Measurements from ENCODE around the gene STK35.

GRCh38 chr20:2164421-2164820 lies 62.8 kb downstream of the STK35 start:
- TF ChIP-seq, protein P1, sequence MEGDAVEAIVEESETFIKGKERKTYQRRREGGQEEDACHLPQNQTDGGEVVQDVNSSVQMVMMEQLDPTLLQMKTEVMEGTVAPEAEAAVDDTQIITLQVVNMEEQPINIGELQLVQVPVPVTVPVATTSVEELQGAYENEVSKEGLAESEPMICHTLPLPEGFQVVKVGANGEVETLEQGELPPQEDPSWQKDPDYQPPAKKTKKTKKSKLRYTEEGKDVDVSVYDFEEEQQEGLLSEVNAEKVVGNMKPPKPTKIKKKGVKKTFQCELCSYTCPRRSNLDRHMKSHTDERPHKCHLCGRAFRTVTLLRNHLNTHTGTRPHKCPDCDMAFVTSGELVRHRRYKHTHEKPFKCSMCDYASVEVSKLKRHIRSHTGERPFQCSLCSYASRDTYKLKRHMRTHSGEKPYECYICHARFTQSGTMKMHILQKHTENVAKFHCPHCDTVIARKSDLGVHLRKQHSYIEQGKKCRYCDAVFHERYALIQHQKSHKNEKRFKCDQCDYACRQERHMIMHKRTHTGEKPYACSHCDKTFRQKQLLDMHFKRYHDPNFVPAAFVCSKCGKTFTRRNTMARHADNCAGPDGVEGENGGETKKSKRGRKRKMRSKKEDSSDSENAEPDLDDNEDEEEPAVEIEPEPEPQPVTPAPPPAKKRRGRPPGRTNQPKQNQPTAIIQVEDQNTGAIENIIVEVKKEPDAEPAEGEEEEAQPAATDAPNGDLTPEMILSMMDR (conservative IDR thresholded peaks at IDR 0.05; ENCODE audit: low read depth in 2 of 2) = no peak
- TF ChIP-seq POLR2AphosphoS5 (IDR thresholded peaks at IDR 0.05; ENCODE audit: low read depth) = no peak
- TF ChIP-seq EZH2 (IDR thresholded peaks at IDR 0.05; ENCODE audit: low read depth, unreplicated experiment) = no peak
- no peak for TF ChIP-seq EZH2phosphoT487 (IDR thresholded peaks at IDR 0.05; ENCODE audit: unreplicated experiment)
- TF ChIP-seq CREB1 (CRISPR knock-in tag; IDR thresholded peaks at IDR 0.05; ENCODE audit: low read depth) = no peak
- TF ChIP-seq ZNF114 (CRISPR knock-in tag; IDR thresholded peaks at IDR 0.05) = no peak
